NT2/D1 (cell line): ENCODE data around the gene KCNA2.

Experiments
- SUZ12 ChIP-seq: IDR thresholded peaks from 2 replicates; pipeline ENCODE4 v1.6.1; 2011; ENCODE audit not compliant: insufficient read length, insufficient read depth; ENCODE audit errors: extremely low read depth
- YY1 ChIP-seq: IDR thresholded peaks from 2 replicates; pipeline ENCODE4 v1.6.1; 2011; ENCODE audit not compliant: insufficient read length, insufficient read depth

DNA sequence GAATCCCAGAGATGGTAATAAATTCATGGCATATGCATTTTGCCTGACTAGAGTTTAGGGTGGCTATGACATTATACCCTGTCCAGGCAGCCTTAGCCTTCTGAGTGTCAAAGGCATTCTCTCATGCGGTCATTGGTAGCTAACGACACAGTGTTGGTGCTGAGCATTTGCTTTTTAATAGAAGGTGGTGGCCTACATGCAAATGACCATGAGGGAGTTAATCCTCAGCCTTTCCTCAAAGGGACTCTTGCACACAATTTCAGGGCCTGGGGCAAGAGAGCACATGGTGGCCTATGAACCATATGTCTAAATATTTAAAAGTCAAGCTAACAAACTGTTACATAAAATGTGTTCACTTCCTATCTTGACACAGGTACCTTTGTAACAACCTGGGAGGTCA lies 56.3 kb downstream of the KCNA2 start:
- no peak for TF ChIP-seq SUZ12
- TF ChIP-seq YY1: no peak
